Measurements from ENCODE around the gene F8A1.
"Not testable (repeated sequence)": the region's sequence is repeated elsewhere in the genome, so short reads cannot be mapped to it uniquely, and the experiment has no call there.

Gene F8A1

GRCh38 chrX:154886069-154886788, at the start of gene F8A1:
Gene F8A1, plus strand, starts transcription at chrX:154886355. Its CDS starts 20 bp downstream, at chrX:154886375.
- DNase-seq (ENCODE audit: low spot score): not testable (repeated sequence)

GRCh38 chrX:154840856-154841255, 45.3 kb upstream of the F8A1 start:
- peak; percentile 22 for DNase-seq (ENCODE audit: low spot score)

GRCh38 chrX:154850957-154851611, 35.1 kb upstream of the F8A1 start:
- DNase-seq (ENCODE audit: low spot score): no peak

GRCh38 chrX:154855256-154855655, 30.9 kb upstream of the F8A1 start:
- no peak for DNase-seq (ENCODE audit: low spot score)

- DNase-seq (ENCODE audit: low spot score): not testable (repeated sequence)
Observed at GRCh38 chrX:154868522-154868921, 17.6 kb upstream of the F8A1 start.

- no peak for DNase-seq (ENCODE audit: low spot score)
Observed at GRCh38 chrX:154873329-154873728, 12.8 kb upstream of the F8A1 start.

GRCh38 chrX:154884069-154884468, 2.1 kb upstream of the F8A1 start:
- not testable (repeated sequence) for DNase-seq (ENCODE audit: low spot score)

GRCh38 chrX:154885057-154885456, 1.1 kb upstream of the F8A1 start:
- not testable (repeated sequence) for DNase-seq (ENCODE audit: low spot score)

- not testable (repeated sequence) for DNase-seq (ENCODE audit: low spot score)
Observed at GRCh38 chrX:154885549-154885948, 606 bp upstream of the F8A1 start.

- not testable (repeated sequence) for DNase-seq (ENCODE audit: low spot score)
Observed at GRCh38 chrX:154886789-154887221, 650 bp downstream of the F8A1 start.

GRCh38 chrX:154890990-154891639, 5.0 kb downstream of the F8A1 start:
- no peak for DNase-seq (ENCODE audit: low spot score)

- no peak for DNase-seq (ENCODE audit: low spot score)
Observed at GRCh38 chrX:154892296-154892695, 6.1 kb downstream of the F8A1 start.

- DNase-seq (ENCODE audit: low spot score): no peak
Observed at GRCh38 chrX:154900323-154900722, 14.2 kb downstream of the F8A1 start.

GRCh38 chrX:154902408-154902807, 16.3 kb downstream of the F8A1 start:
- DNase-seq (ENCODE audit: low spot score): no peak

GRCh38 chrX:154908821-154909220, 22.7 kb downstream of the F8A1 start:
- DNase-seq (ENCODE audit: low spot score): no peak

- not testable (repeated sequence) for DNase-seq (ENCODE audit: low spot score)
Observed at GRCh38 chrX:154910048-154910447, 23.9 kb downstream of the F8A1 start.

- not testable (repeated sequence) for DNase-seq (ENCODE audit: low spot score)
Observed at GRCh38 chrX:154910528-154910927, 24.4 kb downstream of the F8A1 start.

GRCh38 chrX:154914052-154914451, 27.9 kb downstream of the F8A1 start:
- DNase-seq (ENCODE audit: low spot score): no peak

- DNase-seq (ENCODE audit: low spot score): peak; percentile 83
Observed at GRCh38 chrX:154918060-154918483, 31.9 kb downstream of the F8A1 start.

- DNase-seq (ENCODE audit: low spot score): not testable (repeated sequence)
Observed at GRCh38 chrX:154924771-154925170, 38.6 kb downstream of the F8A1 start.
